HPDE6-E6E7 (cell line): ENCODE data around the gene PRR35.
A peak's percentile ranks its signal among the peaks of the same experiment; 100 is the strongest.

ENCODE experiments used
- DNase-seq: peaks from one replicate; pipeline ENCODE4 v3.0.0; 2011; ENCODE audit warnings: missing footprints; ENCODE audit errors: extremely low spot score

PRR35 gene

DNA sequence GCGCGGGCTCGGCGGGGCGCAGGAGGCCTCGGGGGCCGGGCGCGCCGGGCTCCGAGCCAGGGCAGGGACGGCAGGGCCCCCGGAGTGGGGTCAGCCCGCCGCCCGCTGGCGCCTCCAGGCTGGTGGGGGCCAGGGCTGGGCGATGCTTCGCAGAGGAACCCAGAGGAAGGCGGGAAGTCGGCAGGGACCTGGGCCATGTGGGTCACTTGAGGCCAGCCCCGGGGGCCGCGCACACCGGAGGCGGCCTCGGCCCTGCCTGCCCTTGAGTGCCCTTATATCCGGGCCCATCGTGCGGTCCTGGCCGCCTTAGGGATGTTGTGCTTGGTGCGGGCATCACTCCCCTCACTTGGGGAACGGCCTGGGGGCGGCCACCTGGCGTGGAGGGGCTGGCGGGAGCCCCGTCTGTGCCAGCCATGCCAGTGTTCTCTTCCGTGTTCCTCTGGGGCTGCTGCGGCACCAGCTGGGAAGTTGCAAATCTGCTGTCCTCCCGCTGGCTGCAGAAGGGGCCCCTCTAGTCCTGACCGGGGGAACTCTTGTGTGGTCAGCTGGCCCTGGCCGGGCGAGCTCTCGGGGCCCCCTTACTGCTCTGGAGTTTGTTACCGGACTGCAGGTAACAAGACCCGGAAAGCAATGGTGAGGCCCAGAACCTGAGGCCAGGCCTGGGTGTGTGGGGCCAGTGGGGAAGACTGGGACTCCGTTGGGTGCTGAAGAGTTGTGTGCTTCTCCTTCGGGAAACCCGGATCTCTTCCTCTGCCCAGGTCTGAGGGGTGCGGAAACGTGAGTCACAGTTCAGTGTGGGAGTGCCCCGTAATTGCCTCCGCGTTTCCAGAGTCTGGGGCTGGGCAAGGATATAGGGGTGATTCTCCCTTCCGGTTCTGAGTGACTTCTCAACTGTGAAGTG is 31.8 kb upstream of the PRR35 start:
- DNase-seq = peak; percentile 54

DNA sequence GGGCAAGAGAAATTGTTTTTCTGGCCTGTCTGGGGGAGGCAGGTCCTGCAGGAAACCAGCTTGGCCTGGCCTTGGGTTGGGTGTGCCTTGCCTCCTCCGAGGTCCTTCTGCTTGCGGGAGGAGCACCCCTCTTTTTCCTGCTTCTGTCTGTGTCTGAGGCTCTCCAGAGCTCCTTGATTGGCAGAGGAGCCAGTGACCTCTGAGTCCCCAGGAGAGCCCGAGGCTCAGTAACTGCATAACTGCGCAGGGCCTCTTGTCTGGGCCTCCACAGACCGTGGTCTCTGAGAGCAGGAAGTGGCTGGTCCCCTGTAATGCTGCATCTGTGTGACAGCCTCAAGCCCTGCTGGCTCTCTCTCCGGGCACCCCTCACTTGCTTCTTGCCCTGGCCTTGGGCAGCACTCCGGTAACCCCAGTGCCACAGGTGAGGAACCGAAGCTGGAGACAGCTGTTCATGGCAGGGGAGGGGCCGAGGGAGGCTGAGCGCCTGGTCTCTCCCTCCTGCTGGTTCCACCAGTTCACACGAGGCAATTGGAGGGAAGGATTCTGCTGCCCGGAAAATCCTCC is 31.1 kb upstream of the PRR35 start:
- no peak for DNase-seq

DNA sequence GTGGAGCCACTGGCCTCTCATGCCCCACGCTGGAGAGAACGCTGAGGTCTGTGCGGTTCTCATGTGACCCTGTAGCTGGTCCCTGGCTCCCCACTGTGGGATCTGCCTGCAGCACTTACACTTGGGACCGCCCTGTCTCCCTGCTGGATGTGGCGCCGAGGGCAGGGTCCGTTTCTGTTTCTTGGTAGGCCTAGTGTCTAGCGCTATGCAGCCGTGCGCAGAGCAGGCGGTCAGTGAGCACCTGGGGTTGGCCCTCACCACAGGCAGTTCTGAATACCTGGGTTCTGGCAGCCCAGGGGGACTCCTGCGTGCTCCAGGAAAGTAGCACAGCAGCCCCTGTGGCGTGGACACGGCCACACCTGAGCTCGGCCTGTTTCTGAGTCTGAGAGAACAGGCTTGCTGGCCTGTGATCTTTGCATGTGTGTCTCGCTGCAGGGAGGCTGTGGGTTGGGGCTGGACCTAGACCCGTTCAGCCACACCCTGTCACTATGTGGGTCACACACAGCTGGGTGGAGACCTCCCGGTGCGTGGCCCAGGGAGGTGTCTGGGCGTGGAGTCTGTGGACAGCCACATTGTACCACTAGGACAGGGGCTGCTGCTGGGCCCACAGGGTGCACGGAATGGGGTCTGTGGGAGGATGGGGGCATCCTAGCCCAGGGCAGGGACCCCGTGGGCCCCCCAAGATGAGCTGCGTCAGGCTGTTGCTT is 29.9 kb upstream of the PRR35 start:
- no peak for DNase-seq

DNA sequence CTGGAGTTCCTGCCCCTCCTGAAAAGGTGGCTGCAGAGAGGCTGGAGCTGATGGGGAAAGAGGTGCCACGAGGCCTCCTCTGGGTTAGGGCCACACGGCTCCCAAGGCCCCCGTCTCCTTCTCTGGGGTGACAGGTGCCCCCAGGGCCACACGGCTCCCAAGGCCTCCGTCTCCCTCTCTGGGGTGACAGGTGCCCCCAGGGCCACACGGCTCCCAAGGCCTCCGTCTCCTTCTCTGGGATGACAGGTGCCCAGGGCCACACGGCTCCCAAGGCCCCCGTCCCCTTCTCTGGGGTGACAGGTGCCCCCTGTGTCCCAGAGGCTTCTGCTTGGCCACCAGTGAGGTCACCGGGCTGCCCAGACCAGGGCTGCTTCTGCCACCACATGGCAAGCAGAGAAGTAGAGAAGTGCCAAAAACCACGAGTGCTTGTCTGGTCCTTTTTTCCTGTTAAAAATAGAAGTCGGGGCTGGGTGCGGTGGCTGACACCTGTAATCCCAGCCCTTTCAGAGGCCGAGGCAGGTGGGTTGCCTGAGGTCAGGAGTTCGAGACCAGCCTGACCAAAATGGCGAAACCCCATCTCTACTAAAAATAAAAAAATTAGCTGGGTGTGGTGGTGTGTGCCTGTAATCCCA is 28.6 kb upstream of the PRR35 start:
- DNase-seq = no peak

DNA sequence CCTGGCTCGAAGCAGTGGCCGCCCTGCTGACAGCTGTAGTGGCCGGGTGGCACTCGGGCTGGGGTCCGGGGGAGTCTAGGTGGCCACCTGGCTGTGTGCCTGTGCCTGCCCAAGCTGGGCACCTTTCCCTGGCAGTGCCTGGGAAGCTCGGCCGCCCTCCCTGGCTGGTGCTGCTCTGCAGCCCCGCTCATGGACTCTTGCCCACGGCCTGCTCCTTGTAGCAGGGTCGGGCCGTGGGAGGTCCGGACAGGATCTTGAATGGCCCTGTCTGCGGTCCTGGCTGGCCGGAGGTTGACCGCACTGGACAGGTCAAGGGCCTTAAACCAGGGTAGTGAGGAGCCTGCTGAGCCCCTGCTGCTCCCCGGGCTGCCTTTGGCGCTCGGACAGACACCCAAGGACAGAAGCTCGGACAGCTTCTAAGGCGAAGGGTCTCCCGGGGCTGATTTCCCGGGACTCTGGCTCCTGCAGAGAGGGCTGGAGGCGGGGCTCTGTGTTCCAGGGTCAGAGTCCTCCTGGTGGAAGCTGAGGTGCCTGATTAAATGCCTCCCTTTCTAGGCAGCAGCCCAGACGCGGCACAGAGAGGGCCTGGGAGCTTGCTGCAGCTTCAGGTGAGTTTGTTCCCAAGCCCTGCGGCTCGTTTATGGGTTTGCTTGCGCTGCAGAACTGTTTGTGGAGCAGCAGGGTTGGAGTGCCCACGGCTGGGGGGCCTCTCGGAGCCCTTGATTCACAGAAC is 26.6 kb upstream of the PRR35 start:
- DNase-seq = no peak

DNA sequence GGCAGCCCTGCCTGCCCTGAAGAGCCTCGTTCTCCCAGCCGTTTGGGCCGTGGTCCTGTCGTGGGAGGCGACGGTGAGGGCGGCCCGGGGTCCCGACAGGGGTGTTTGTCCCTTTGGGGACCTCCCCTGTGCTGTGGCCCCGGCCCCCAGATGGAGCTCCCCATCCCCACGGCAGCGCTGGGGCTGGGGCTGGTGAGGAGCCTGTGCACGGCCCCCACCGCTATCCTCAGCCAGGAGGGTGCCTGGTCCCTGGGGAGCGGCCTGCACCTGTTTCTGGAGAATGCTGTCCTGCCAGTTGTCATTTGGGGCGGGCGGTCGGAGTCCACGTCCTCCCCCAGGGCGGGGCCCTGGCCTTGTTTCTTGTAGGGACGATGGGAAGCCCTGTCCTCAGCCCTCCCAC is 26.1 kb upstream of the PRR35 start:
- DNase-seq = no peak

DNA sequence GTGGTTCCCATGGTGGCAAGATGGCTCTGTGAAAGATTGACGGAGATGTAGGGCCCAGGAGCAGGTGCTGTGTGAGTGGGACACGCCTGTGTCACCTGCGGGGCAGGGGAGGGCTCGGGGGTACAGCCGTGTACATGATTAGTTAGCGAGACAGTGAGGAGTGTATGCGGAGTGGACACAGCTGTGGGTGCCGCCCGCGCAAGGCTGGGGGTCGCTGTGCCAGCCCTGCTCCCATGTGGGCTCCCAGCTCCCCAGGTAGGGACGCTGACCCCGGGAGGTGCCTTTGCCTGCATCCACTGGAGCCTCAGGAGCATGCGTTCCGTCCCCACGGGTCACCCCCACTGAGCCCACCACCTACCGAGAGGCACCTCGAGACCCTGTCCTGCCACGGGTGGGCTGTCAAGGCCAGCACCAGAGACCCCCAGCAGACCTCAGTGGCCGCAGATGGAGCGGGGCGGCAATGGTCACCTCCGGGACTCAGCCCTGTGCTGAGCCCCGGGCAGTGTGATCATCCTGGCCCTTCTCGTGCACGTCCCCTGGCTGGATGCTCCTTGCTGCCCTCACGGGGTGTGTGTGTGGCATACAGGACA is 25.2 kb upstream of the PRR35 start:
- no peak for DNase-seq

DNA sequence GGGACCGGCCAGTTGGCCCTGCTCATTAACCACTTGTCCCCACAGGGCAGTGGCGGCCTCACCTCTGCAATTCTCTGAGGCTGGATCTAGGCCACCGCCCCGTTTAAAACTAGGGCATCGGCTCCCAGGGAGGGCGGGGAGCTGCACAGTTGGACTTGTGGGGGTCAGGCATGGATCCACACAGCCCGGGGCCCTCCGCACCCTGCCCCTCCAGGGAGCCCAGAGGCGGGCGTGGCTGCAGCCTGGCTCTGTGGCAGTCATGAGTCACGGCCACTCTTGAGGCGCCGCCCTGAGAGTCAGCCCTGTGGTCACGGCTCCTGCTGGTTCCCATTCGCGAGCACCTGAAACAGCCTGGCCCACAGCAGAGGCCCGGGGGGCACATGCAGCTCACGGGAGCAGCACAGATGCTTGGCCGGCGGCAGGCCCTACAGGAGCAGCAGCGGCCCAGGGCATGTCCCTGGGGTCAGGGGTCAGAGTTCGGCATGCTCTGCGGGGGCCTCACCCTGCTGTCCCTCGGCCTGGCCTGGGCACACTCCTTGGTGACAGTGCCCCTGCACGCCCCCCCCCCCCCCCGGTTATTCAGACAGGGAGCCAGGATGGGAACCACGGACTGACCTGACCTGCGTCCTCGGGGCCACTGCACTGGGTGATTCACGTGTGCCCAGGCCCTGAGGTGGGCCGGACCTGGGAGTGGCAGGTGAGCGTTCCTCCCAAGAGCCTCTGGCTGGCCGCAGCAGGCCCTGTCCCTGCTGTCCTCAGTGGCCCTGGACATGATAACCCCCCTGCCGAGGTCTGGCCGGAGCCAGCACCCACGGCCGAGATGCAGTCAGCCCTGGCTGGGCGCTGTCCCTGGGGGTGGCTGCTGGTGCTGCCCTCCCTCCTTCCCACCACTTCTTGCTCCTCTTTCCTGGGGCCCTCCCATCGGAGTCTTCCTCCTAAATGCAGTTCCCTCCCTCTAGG is 24.5 kb upstream of the PRR35 start:
- peak; percentile 92 for DNase-seq

DNA sequence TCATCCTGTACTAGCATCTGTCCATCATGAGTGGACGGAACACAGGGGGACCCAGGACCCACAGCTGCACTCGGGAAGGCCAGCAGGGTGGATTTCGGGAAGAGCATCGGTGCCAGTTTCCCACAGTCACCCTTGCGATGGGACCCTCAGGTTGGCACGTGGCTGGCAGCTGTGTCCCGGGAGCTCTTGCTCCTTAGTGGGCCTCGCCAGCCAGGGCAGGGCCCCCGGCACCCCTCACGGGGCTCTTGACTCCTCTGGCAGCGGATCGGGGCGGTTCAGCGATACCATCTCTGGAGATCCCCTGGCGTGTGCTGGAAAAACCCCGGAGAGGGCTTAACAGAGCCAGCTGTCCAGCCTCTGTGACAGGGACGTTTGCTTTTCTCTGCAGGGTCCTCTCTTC is 23.4 kb upstream of the PRR35 start:
- no peak for DNase-seq

DNA sequence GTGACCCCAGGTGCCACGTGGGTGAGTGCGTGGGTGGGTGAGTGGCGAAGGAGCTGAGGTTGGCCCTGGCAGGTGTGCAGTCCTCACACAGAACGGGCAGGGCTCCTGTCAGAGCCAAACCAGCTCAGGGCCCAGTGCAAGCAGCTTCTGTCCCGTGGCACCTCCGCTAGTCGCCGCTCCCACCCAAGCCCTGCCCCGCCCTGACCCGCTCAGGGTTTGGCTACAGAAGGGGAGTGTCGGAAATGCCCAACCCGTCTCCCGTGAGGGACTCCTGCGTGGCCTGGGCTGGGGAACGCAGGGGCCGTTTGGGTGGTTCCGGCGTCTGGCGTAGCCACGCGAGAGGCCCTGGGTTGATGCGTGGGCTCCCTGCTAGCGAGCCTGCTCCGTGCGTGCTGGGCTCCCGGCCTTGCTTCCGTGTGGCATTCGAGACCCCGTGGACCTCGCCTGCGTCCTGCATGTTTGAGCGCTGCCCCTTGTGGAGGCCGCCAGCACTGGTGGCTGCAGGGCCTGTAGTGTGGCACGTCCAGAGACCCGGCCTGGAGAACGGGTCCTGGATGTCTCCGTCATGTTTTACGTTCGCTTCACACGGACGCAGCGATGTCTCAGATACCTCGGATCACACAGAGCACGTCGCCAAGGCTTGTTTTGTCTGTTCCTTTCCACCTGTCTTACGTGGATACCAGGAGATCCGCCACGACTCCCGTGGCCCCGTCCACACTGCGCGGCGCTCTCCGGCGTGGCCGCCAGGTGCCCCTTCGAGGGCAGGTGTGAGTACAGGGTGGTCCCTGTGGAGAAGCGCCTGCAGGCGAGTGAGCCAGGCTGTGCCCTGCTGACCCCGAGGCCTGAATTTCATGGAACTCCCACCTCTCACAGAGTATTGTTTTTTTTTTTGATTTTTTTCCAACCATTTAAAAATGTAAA is 22.5 kb upstream of the PRR35 start:
- DNase-seq = no peak

DNA sequence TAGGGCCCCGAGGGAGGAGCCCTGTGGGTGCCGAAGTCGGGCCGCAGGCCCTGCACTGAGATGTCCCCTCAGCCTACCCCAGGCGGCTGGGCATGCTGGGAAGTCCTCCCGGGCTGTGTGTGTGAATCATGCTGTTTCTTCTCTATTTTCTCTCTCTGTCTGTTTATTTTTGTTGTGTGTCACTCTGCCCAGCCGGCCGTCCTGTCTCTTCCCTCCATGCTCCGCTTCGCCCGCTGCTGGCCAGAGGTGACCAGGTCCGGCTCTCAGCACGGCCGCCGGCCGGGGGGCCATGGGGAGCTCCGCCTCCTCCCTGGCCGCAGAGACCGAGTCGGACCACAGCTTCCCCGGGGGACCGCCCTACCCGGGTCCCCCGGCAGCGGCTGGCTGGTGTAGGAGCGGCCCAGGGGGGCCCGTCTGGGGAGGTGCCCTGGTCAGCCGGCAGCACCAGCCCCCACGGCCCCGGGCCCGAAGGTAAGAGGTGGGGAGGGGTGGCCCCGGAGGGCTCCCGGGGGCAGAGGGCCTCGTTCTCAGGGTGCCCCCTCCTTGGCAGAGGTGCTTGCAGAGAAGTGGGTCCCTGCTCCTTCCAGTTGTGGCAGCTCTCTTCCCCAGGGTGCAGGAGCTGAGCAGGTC is 20.2 kb upstream of the PRR35 start:
- no peak for DNase-seq

DNA sequence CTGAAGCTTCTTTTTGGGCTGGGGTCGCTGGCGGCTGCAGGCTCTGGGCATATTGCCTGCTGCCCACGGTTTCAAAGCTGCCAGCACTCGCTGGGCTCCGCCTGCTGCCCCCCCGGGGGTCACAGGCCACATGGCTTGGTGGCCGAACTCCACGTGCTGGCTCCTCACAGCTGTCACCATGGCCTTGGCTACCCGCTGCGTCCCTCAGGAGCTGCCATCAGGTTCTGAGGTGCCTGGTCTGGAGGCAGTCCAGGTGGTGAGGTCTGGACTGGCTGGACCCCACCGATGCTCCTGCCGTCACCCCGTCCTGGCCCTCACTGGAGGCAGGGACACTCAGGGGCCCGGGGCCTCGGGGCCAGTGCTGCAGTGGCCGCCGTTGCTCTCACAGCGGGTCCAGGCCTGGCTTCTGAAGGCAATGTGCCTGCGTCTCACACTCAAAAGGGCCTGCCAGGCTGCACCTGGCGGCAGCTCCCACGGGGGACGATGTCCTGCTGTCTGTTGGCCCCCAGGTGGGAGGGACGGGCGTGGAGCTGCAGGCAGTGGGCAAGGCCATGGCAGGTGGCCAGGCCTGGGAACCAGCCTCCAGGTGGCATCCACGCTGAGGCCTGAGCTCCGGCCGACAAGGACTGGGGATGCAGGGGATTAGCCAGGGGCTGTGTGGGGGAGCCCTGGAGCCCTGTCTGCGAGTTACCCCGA is 19.4 kb upstream of the PRR35 start:
- DNase-seq = no peak

DNA sequence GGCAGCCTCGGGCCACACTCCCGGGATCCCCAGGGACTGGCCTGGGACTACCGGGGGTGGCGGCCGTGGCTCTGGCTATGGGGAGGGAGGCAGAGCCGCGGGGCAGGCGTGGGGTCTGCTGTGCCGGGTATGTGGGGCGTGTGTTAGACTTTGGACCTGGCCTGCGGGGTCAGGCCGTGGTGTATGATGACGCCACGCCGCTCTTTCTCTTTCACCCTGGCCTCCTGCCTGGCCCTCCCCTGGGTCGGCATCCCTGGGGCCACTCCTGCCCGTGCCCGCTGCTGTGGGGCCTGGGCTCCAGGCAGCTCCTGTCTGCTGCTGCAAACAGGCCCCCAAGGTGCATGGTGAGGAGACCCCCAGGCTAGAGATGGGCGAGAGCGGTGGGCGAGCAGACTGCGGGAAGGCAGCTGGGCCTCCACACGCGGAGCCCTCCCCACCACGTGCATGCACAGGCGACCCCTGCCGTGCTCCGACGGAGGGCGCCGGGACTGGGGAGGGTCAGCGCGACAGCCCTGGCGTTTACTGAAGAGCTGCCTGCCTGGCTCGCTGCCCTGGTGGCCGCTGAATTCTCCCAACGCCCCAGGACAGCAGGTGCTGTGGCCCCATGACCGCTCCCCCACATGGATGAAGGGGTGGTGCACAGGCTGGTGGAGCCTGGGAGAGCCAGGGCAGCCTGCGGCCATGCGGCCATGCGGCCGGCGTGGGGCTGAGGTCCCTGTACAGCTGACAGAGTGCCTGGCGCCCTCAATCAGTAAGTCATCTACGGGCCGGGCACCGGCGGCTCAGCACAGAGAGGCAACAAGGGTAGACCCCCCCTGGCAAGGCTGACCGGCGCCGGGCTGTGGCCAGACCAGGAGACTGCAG is 16.7 kb upstream of the PRR35 start:
- no peak for DNase-seq

DNA sequence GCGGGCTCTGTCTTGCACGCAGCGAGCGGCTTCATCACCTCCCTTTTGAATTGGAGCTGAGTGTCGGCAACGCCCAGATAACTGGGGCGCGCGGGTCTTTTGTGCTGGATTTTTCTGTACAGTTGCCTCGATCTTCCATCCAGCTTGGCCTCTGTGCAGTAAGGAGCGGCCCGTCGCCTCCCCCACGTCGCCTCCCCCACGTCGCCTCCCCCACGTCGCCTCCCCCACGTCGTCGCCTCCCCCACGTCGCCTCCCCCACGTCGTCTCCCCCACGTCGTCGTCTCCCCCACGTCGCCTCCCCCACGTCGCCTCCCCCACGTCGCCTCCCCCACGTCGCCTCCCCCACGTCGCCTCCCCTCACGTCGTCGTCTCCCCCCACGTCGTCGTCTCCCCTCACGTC is 15.7 kb upstream of the PRR35 start:
- no peak for DNase-seq

DNA sequence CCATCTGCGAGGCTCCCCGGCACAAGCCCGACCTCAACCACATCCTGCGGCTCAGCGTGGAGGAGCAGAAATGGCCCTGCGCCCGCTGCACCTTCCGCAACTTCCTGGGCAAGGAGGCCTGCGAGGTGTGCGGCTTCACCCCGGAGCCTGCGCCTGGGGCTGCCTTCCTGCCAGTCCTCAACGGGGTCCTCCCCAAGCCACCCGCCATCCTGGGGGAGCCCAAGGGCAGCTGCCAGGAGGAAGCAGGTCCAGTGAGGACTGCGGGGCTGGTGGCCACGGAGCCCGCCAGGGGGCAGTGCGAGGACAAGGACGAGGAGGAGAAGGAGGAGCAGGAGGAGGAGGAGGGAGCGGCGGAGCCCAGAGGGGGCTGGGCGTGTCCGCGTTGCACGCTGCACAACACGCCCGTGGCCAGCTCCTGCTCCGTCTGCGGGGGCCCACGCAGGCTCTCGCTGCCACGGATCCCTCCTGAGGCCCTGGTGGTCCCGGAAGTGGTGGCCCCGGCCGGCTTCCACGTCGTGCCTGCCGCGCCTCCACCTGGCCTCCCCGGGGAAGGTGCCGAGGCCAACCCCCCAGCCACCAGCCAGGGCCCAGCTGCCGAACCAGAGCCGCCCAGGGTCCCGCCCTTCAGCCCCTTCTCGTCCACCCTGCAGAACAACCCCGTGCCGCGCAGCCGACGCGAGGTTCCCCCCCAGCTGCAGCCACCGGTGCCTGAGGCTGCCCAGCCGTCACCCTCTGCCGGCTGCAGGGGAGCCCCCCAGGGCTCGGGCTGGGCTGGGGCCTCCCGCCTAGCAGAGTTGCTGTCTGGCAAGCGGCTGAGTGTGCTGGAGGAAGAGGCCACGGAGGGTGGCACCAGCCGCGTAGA is 13.1 kb upstream of the PRR35 start:
- no peak for DNase-seq

DNA sequence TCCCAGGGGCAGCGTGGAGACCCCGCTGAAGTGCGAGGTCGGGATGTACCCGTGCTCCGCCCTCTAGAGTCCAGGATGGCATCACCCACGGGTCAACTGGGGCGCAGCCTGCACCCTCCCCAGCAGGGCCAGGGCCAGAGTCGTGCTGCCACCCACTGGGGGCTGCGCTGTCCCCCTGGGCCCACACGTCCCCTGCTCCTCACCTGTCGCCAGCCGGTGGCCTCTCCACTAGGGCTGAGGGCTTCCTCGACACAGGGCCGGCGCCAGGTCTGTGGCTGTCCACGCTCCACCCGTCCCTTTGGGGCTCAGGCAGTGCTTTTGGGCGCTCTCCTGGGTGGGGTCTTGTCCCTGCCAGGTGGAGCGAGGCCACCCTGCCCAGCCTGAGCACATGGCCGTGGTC is 11.6 kb upstream of the PRR35 start:
- no peak for DNase-seq
